Stimulated activated CD8-positive, alpha-beta memory T cell treated with anti-CD3 and anti-CD28 coated beads, Interleukin-15, amount 100 ng/mL, for 48 hours (primary cell): ENCODE results near the gene SCYGR5.
"Not testable (repeated sequence)": the region's sequence is repeated elsewhere in the genome, so short reads cannot be mapped to it uniquely, and the experiment has no call there.

Experiments
- DNase-seq, 2 donors: peaks; one replicate each; pipeline ENCODE4 v3.0.0-alpha.2; 2020; ENCODE audit warnings: low read depth in 2 of 2

SCYGR5 gene

GRCh38 chr2:227666631-227667170, at the start of gene SCYGR5:
Gene SCYGR5, plus strand, starts transcription at chr2:227666804. Its CDS starts 0 bp downstream, at chr2:227666804.
- DNase-seq: not testable (repeated sequence)

DNA sequence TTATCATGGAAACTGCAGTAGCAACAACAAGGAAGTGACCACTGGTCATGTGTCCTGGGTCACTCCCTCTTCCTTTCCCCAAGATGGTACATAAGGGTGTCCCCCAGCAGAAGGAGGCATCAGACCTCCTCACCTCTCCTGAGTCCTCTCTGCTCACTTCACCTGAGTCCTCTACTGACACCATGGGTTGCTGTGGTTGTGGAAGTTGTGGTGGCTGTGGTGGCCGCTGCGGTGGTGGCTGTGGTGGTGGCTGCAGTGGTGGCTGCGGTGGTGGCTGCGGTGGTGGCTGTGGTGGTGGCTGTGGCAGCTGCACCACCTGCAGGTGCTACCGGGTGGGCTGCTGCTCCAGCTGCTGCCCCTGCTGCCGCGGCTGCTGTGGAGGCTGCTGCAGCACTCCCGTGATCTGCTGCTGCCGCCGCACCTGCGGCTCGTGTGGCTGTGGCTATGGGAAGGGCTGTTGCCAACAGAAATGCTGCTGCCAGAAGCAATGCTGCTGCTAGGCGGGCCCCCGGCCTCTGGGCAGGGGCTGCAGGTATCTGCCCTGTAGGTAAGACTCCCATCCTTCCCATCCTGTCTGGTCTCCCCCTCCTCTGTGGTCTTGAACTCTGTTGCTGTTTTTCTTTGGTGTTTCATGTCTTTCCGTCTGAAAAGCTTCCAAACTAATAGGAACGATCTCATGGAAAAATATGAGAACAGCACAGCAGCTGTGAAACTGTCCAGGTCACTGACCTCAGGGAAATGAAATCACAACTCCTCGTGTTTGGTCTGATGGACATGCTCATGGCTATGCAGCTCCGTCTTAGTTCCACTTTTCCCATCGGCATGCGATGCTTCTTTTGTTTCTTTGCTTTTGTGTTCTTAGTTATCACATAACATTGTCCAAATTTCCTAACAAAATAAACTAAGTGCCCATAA, 49.0 kb upstream of the SCYGR5 start, which contains the start of gene SCYGR4:
TSS of gene SCYGR4 (plus strand) at position 183 of the 915 bp plus-strand sequence. CDS start at position 183, 0 bp downstream.
- no peak for DNase-seq

GRCh38 chr2:227623226-227623625, 43.4 kb upstream of the SCYGR5 start:
- no peak for DNase-seq

DNA sequence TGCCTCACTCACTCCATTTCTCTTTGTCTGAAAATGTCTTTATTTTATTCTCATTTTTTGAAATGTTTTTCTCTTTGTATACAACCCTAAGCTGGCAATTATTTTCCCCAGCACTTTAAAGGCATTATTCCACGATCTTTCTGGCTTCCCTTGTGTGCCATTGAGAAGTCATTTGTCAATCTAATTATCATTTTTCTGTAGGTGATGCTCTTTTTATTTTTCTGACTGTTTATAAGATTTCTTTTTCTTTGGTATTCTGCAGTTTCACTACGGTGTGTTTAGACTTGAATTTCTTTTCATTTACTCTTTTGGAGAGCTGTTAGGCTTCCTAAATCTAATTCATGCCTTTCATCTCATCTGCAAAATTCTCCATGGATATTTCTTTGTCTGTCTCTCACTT, 41.2 kb upstream of the SCYGR5 start:
- no peak for DNase-seq

DNA sequence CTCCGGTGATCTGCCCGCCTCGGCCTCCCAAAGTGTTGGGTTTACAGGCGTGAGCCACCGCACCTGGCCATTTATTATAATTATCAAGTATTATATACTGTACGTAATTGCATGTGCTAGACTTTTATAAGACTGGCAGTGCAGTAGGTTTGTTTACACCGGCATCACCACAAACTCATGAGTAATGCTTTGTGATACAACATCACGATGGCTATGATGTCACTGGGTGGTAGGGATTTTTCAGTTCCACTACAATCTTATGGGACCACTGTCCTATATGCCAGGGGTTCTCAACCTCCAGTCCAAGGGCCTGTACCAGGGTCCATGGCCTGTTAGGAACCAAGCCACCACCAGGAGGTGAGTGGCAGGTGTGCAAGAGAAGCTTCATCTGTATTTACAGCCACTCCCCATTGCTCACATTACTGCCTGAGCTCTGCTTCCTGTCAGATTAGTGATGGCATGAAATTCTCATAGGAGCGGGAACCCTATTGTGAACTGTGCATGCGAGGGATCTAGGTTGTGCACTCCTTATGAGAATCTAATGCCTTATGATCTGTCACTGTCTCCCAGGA, 39.9 kb upstream of the SCYGR5 start:
- DNase-seq: no peak

- DNase-seq: no peak
These were observed 38.8 kb upstream of the SCYGR5 start for GRCh38 chr2:227627769-227628168.

DNA sequence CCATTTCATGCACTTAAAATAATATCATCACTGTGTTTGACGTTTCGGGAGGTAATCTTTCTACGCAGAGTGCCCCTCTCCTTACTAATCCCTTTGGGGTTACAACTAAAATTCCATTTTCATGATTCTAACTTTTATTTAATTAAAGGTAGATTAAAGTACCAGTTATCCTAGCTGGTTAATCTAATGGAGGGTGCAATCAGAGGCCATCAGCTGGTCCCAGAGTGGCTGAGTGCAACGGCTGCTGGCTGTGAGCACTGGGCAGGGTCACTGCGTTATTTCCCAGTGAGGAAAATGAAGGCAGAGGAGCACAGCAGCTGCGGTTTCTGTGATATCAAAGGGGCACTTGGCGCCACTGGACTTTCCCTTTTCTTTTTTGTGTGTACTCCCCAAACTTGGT, 37.2 kb upstream of the SCYGR5 start:
- no peak for DNase-seq

- no peak for DNase-seq
These were observed 36.3 kb upstream of the SCYGR5 start for GRCh38 chr2:227630322-227630721.

GRCh38 chr2:227632827-227633226, 33.8 kb upstream of the SCYGR5 start:
- DNase-seq: no peak

- DNase-seq: no peak
These were observed 32.4 kb upstream of the SCYGR5 start for GRCh38 chr2:227634201-227634600.

GRCh38 chr2:227642656-227643055, 23.9 kb upstream of the SCYGR5 start:
- DNase-seq: no peak

DNA sequence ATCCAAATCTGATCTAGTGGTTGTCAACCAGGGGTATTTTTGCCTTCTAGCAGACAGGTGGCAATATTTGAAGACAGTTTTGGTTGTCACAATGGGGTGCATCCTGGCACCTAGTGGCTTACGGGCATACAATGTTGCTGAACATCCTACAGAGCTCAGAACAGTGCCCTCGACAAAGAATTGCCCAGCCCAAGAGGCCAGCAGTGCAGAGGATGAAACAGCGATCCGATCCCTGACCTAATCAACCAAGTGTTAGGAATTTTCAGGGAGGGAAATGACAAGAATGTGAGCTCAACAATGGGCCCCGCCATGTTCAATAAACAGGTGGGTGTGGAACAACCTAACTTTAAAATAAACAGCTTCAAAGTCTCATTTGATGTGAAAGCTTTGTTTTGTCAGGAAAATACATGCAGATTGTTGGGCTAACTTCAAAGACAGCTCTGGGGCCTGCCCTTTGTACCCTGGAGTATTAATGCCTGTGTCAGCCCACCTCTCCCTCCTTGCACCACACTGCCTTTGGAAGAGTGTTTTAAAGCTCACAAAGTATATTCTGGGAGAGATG, 22.5 kb upstream of the SCYGR5 start:
- no peak for DNase-seq

- no peak for DNase-seq
These were observed 13.2 kb upstream of the SCYGR5 start for GRCh38 chr2:227653419-227653818.

- DNase-seq: no peak
These were observed 12.2 kb upstream of the SCYGR5 start for GRCh38 chr2:227654426-227654825.

GRCh38 chr2:227655454-227655853, 11.2 kb upstream of the SCYGR5 start:
- no peak for DNase-seq

DNA sequence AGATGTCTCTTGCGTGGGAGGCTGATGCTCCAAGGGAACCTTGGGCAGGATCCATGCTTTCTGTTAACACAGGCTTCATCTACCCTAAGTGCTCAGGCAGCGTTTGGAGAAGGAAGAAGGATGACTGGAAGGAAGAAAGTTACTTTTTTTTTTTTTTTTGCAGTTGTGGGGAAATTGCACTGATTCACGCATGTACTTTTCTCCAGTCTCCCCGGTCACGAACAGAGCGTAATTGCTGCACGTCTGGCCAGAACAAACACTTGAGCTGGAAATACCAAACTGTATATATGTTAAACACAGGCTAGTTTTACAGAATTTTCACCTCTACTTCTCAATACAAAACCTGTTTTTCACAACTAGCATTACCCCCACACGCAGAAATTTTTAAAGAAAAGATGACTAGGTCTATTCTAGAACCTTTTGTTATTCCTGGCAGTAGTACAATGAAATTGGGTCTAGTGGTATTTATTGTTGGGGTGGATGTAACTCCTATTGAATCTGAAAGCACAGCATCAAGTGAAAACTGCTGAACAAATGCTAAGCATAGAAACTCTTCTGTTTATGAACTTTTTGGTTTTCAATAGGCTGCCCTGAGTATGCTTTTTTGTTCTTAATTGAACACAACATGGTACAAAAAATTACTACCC, 9.3 kb upstream of the SCYGR5 start:
- no peak for DNase-seq

DNA sequence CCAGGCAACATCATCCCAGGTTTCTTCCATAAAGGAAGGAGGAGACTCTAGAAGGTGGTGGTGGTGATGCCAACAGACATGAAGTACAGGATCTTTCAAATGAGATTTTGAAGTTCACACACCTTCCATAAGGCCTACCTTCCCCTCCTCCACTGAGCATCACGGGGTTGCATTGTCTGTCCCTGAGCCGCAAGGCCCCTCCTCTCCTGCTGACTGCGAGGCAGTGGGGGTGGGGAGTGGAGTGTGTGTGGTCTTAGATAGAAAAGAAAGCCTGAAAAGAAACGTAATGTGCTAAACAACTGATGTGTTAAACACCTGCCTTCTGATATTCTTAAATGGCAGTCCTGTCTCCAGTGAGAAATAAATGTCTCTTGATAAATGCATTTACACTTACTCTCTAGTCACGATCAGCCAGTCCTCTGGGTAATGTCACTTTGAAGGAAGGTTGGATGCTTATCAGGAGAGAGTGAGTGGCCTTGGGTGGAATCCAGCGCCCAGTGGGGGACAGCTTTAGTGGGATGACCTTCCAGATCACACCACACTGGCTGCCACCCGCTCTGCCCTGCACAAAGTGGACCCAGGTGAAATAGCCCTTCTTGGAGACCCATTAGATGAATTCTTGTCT, 5.5 kb upstream of the SCYGR5 start:
- no peak for DNase-seq

- no peak for DNase-seq
These were observed 4.8 kb upstream of the SCYGR5 start for GRCh38 chr2:227661827-227662226.

DNA sequence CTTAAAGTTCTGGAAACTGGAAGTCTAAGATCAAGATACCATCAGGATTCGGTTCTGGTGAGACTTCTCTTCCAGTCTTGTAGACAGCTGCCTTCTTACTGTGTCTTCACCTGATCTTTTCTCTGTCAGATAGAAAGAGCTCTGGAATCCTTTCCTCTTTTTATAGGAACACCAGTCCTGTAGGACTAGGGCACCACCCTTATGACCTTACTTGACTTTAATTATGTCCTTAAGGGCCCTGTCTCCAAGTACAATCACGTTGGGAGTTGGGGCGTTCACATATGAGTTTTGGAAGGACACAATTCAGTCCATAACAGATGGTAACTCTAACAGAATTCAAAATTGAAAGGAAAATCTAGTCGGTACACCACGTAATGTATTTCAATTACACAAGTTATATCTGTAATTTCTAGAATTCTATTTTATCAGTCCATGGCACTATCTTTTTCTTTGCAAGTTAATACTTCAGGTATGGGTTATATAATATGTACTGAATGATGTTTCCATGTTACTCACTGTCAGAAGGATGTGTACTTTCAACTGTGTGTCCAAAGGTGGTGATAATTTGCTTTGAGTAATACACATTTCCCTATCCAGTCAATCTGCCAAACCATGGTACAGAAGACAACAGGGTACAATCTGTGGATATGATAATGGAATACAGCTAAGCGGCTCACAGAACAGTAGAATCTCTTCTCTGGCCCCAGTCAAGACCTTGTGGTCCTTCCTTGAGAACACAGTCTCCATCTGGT, 1.2 kb upstream of the SCYGR5 start:
- no peak for DNase-seq

DNA sequence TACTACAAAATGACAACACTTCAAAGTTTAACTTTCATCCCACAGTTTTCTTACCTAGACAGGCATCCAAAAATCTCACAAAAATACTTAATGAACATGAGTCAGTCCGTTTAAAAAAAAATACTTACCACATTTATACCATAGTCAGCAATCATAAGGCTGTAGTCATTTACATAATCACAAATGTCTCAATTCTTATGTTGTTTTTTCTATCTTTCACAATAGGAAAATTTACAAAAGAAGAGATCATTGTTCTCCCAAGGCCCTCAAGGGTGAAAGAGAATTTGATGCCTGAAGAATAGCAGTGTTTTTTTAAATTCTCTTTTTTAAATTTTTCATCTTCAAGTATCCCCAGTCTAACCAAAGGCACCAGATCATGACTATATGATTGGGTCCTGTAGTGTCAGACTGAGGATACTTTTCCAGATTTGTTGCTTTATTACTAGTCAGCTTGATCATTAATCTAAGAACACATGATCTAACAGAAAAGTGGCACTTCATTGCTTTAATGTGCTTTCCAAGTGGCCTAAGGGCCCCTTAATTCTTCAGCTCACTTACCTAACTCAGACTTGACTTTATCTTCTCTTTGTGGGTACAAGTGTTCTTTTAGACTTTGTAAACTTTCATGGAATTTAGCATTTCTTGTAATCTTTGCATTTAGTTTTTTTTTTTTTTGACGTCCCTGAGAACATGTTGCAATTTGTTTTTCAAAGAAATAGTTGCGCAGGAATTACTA, 4.7 kb downstream of the SCYGR5 start:
- DNase-seq: no peak
